Osteoblast (primary cell): ENCODE measurements around the gene HSH2D. TPM values are rescaled to one million over a fixed set of nuclear protein-coding genes. Genes with fewer than 3 reads are reported as not detected.

Source experiments
- DNase-seq: peaks from one replicate; pipeline ENCODE4 v3.0.0; 2011; ENCODE audit warnings: low spot score, mixed read lengths; ENCODE audit not compliant: insufficient read length; ENCODE audit errors: missing footprints
- H2AFZ ChIP-seq: 2 replicates; pipeline ENCODE4 v1.6.0; 2011; ENCODE audit warnings: mild to moderate bottlenecking, low read length
- H3K27ac ChIP-seq: 2 replicates; pipeline ENCODE4 v1.5.1; 2011; ENCODE audit warnings: mild to moderate bottlenecking, low read depth, low read length, moderate library complexity
- H3K27me3 ChIP-seq: 2 replicates; pipeline ENCODE4 v1.6.0; 2012; ENCODE audit warnings: mild to moderate bottlenecking, control low read depth, inconsistent platforms, low read length, moderate library complexity; ENCODE audit not compliant: insufficient read depth
- H3K36me3 ChIP-seq: 2 replicates; pipeline ENCODE4 v1.5.1; 2011; ENCODE audit warnings: mild to moderate bottlenecking, low read length, control low read depth, moderate library complexity; ENCODE audit not compliant: insufficient read depth
- H3K4me1 ChIP-seq: 2 replicates; pipeline ENCODE4 v1.5.1; 2011; ENCODE audit warnings: mild to moderate bottlenecking, low read length, control low read depth, moderate library complexity; ENCODE audit not compliant: insufficient read depth
- H3K4me2 ChIP-seq: 2 replicates; pipeline ENCODE4 v1.6.0; 2011; ENCODE audit warnings: mild to moderate bottlenecking, low read length; ENCODE audit not compliant: insufficient read depth
- H3K4me3 ChIP-seq: fragments of 200-600 bp; sonication (generic); 3 replicates; pipeline ENCODE4 v1.5.1; 2012; ENCODE audit warnings: mild to moderate bottlenecking, low read length, inconsistent platforms; ENCODE audit not compliant: insufficient read depth
- H3K79me2 ChIP-seq: 2 replicates; pipeline ENCODE4 v1.6.0; 2012; ENCODE audit warnings: mild to moderate bottlenecking, low read length, control low read depth, inconsistent platforms; ENCODE audit not compliant: insufficient read depth
- H3K9me3 ChIP-seq: 2 replicates; pipeline ENCODE4 v1.5.1; 2011; ENCODE audit warnings: low read depth, low read length, control low read depth
- H4K20me1 ChIP-seq: 2 replicates; pipeline ENCODE4 v1.6.0; 2012; ENCODE audit warnings: mild to moderate bottlenecking, low read length, control low read depth; ENCODE audit not compliant: insufficient read depth
- small RNA-seq: library from RNA; depleted of rRNA; stranded (forward); fragments of <200 nt; gene quantifications from one replicate; pipeline ENCODE3, GENCODE V24; 2012
- total RNA-seq: library from RNA; depleted of rRNA; stranded (reverse); fragments of >200 nt; gene quantifications from 2 replicates; pipeline ENCODE4 v1.2.3, GENCODE V29; 2012
- TF ChIP-seq, protein P1 (sequence below): IDR thresholded peaks from 2 replicates; pipeline ENCODE4 v1.5.1; 2011; ENCODE audit warnings: mild to moderate bottlenecking, low read depth, low read length, moderate library complexity; ENCODE audit errors: extremely low read depth

HSH2D gene
- total RNA-seq, 1 donor, result 0.36 TPM

DNA sequence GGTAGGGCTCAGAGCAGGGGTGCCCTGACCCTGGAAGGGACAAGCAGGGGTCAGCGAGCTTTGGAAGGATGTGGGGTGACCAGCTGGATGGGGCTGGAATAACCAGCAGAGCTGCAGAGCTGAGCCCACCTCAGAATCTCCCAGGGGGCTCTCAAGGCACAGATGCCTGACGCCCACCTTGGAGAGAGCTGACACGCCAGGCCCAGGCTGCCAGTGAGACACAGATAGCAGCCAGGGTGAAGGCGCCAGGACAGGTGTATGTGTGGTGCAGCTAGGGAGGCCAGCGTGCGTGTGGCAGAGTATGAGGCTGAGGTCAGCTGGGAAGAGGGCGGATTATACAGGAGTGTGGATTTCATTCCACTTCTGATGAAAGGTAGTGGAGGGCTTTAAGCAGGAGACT is 63.2 kb downstream of the HSH2D start:
- H4K20me1 ChIP-seq, result peaks cover 41% of the 10 kb centered on the region
- H3K27ac ChIP-seq, result no peak overlapping the region
- TF ChIP-seq, protein P1, sequence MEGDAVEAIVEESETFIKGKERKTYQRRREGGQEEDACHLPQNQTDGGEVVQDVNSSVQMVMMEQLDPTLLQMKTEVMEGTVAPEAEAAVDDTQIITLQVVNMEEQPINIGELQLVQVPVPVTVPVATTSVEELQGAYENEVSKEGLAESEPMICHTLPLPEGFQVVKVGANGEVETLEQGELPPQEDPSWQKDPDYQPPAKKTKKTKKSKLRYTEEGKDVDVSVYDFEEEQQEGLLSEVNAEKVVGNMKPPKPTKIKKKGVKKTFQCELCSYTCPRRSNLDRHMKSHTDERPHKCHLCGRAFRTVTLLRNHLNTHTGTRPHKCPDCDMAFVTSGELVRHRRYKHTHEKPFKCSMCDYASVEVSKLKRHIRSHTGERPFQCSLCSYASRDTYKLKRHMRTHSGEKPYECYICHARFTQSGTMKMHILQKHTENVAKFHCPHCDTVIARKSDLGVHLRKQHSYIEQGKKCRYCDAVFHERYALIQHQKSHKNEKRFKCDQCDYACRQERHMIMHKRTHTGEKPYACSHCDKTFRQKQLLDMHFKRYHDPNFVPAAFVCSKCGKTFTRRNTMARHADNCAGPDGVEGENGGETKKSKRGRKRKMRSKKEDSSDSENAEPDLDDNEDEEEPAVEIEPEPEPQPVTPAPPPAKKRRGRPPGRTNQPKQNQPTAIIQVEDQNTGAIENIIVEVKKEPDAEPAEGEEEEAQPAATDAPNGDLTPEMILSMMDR, result no peak
- peaks cover 10% of the 10 kb centered on the region for H3K4me1 ChIP-seq
- peaks cover 60% of the 10 kb centered on the region for H3K79me2 ChIP-seq
- no peak overlapping the region for H2AFZ ChIP-seq
- peak; percentile 23 for DNase-seq
- H3K36me3 ChIP-seq, result peaks cover 75% of the 10 kb centered on the region
- H3K9me3 ChIP-seq, result no peaks in the 10 kb centered on the region
- H3K4me3 ChIP-seq, result no peak overlapping the region
- no peaks in the 10 kb centered on the region for H3K27me3 ChIP-seq
- H3K4me2 ChIP-seq, result no peak overlapping the region

DNA sequence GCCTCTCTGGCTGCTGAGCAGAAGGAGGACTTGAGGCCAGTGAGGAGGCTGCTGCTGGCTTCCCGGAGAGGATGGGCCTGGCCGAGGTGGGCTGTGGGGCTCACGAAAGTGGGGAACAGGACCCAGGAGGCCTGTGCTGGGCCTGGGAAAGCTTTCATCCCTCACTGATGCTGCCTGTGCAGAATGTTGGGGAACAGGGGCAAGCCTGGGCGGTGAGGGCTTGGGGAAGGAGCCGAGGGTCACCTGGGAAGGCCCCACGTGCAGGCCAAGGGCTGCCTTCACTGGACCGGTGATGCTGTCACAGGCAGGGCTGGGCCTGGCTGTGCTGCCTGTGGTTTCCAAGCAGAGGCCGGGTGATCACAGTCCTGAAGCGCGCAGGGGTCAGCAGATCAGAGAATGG is 63.6 kb downstream of the HSH2D start:
- H3K9me3 ChIP-seq, result no peaks in the 10 kb centered on the region
- H3K27ac ChIP-seq, result no peak overlapping the region
- H3K36me3 ChIP-seq, result peaks cover 75% of the 10 kb centered on the region
- DNase-seq, result no peak
- H3K79me2 ChIP-seq, result peaks cover 60% of the 10 kb centered on the region
- no peak overlapping the region for H2AFZ ChIP-seq
- H3K4me2 ChIP-seq, result no peak overlapping the region
- H3K4me3 ChIP-seq, result no peak overlapping the region
- H3K4me1 ChIP-seq, result peaks cover 9% of the 10 kb centered on the region
- no peaks in the 10 kb centered on the region for H3K27me3 ChIP-seq
- TF ChIP-seq, protein P1, result no peak
- H4K20me1 ChIP-seq, result peaks cover 38% of the 10 kb centered on the region

DNA sequence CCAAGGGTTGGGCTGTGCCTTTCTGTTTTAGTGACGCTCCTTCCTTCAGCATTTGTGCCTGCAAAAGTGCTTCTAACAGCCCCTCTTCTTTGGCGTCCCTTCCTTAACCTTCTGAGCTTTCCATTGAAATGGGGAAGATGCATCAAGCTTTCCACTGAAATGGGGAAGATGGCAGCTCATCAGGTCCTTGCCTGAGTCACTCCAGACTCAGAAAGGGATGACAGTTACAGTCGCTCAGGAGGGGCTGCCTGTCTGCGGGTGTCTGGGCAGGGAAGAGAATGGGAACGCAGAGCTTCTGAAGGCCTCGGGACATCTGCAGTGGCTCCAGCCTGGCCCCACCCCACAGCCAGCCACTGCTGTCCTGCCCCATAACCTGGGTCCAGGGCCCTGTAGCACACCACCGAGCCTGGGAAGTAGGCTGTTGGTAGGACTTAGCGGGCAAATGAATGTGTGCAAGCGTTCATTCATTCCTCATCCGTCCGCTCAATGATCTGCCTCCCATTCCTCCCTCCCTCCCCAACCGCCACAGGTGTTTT is 64.1 kb downstream of the HSH2D start:
- Histone ChIP-seq H3K4me3 (no peak overlapping the region), H3K79me2 (peaks cover 61% of the 10 kb centered on the region), H3K9me3 (no peaks in the 10 kb centered on the region), H3K27me3 (no peaks in the 10 kb centered on the region), H3K4me1 (peaks cover 4% of the 10 kb centered on the region), H3K36me3 (peaks cover 70% of the 10 kb centered on the region), H2AFZ (no peak overlapping the region), H3K4me2 (no peak overlapping the region), H3K27ac (no peak overlapping the region), H4K20me1 (peaks cover 33% of the 10 kb centered on the region)
- TF ChIP-seq, protein P1, result no peak
- DNase-seq, result peak; percentile 35

Small RNA genes lying within 50 kb of the gene (small RNA-seq; reads per million reads assigned to genes)
- not detected for gene RF00017

Other genes starting within 250 kb of the HSH2D start
- not detected in 2 replicates for gene CYP4F2, start 245.6 kb upstream of the HSH2D start, total RNA-seq
- not detected in 2 replicates for gene CYP4F11, start 209.2 kb upstream of the HSH2D start, total RNA-seq
- not detected in 2 replicates for gene OR10H4, start 194.7 kb upstream of the HSH2D start, total RNA-seq
- gene TPM4, start 67.2 kb upstream of the HSH2D start, total RNA-seq, result 1,233 and 1,325 TPM in 2 replicates
- 61.6 and 68.8 TPM in 2 replicates for gene RAB8A, start 31.8 kb upstream of the HSH2D start, total RNA-seq
- gene CIB3, start 29.8 kb downstream of the HSH2D start, total RNA-seq, result not detected in 2 replicates
- gene FAM32A, start 41.7 kb downstream of the HSH2D start, total RNA-seq, result 93.4 and 109 TPM in 2 replicates
- gene AP1M1, start 54.2 kb downstream of the HSH2D start, total RNA-seq, result 49.5 and 52.1 TPM in 2 replicates
- gene KLF2, start 181.1 kb downstream of the HSH2D start, total RNA-seq, result 11.2 and 16.6 TPM in 2 replicates